ENCODE measurements around the gene FOXRED2. TPM values are rescaled to one million over a fixed set of nuclear protein-coding genes. Genes with fewer than 3 reads are reported as not detected.

FOXRED2 gene
- total and polyA plus RNA-seq, 2 of the 4 experiments (the other 2 are of a cell fraction): 1.6 to 4.0 TPM

GRCh38 chr22:36514766-36515165 lies 7.9 kb upstream of the FOXRED2 start:
- dilution Hi-C loops (cut with HindIII; ENCODE audit: low sequenced_read_pairs, unreplicated experiment) (no loop called here), in situ Hi-C loops (cut with MboI; ENCODE audit: low sequenced_read_pairs) (loop anchor here (25.0 kb wide), 1 partner anchor 1202 kb away; no protein-coding TSS in a partner anchor), intact Hi-C loops (cut with micrococcal nuclease) (no loop called here)
- peaks cover 3% of the 10 kb centered on the region; the same call in 1 of the 2 replicates for H3K9me1 ChIP-seq (ENCODE audit: insufficient read depth, low read length)
- H3K14ac ChIP-seq (replicated peaks; ENCODE audit: low read depth, low read length): no peak overlapping the region
- no peaks in the 10 kb centered on the region for H3K4me1 ChIP-seq (ENCODE audit: control insufficient read depth, insufficient read depth, low read length)
- no peak overlapping the region for H4K91ac ChIP-seq (ENCODE audit: insufficient read depth, low read depth, low read length)
- no peak overlapping the region for H4K8ac ChIP-seq (ENCODE audit: low read depth in 2 of 2, low read length in 2 of 2)
- no peak overlapping the region for H3K4ac ChIP-seq (ENCODE audit: low read depth, low read length)
- H3K36me3 ChIP-seq (ENCODE audit: control insufficient read depth, insufficient read depth, low read length): peaks cover 82% of the 10 kb centered on the region
- CTCF ChIA-PET: no interaction called here
- no peak overlapping the region for H3K9ac ChIP-seq (ENCODE audit: low read depth, low read length)
- no peak overlapping the region for H2BK15ac ChIP-seq (ENCODE audit: low read depth, low read length)
- H2AFZ ChIP-seq (replicated peaks; ENCODE audit: low read length, poor library complexity): no peak overlapping the region
- H2BK120ac ChIP-seq (ENCODE audit: low read depth, low read length): no peak overlapping the region
- no peak overlapping the region for H2BK20ac ChIP-seq (ENCODE audit: low read depth, low read length)
- H2BK5ac ChIP-seq (ENCODE audit: low read depth, low read length, poor library complexity, severe bottlenecking): no peak overlapping the region
- BruUV-seq (replicated peaks): no TSS peak
- POLR2A ChIA-PET (ENCODE audit: unreplicated experiment): no interaction called here
- H3K18ac ChIP-seq (ENCODE audit: low read depth, low read length): no peak overlapping the region
- H3K4me3 ChIP-seq (ENCODE audit: insufficient read depth, low read depth, low read length): no peak overlapping the region
- H4K20me1 ChIP-seq (ENCODE audit: insufficient read depth, low read length): peaks cover 38% of the 10 kb centered on the region
- H3K27ac ChIP-seq (ENCODE audit: insufficient read depth, low read length): no peak overlapping the region
- no peak overlapping the region for H2AK9ac ChIP-seq (replicated peaks; ENCODE audit: low read depth, low read length, poor library complexity)
- H3K27me3 ChIP-seq (ENCODE audit: control insufficient read depth, insufficient read depth, low read length): no peaks in the 10 kb centered on the region
- no peak overlapping the region for H3K56ac ChIP-seq (ENCODE audit: extremely low read depth, insufficient read depth, low read length)
- H3K79me1 ChIP-seq (ENCODE audit: low read depth in 1 of 2, low read length in 2 of 2): peaks cover 5 to 19% of the 10 kb centered on the region in 2 experiments; a peak in 2 of 4 replicates
- H2AK5ac ChIP-seq (ENCODE audit: low read depth, low read length): no peak overlapping the region
- no peaks in the 10 kb centered on the region for H3K9me3 ChIP-seq (ENCODE audit: control insufficient read depth, insufficient read depth, low read length)
- DNase-seq (no peak), ATAC-seq (ENCODE audit: low read depth) (no peak)
- no peak overlapping the region for H3K23ac ChIP-seq (ENCODE audit: low read depth, low read length)
- no peak overlapping the region for H4K5ac ChIP-seq (ENCODE audit: low read depth, low read length)
- TF ChIP-seq SMC3 (IDR thresholded peaks at IDR 0.05; ENCODE audit: low read depth, low read length) (no peak), RCOR1 (IDR thresholded peaks at IDR 0.05; ENCODE audit: insufficient replicate concordance, low read length) (no peak), NFE2L2 (IDR thresholded peaks at IDR 0.05; ENCODE audit: low read depth, low read length) (no peak), BHLHE40 (IDR thresholded peaks at IDR 0.05; ENCODE audit: low read depth, low read length) (no peak), MAZ (IDR thresholded peaks at IDR 0.05; ENCODE audit: borderline replicate concordance, low read depth, low read length) (no peak), MAFK (IDR thresholded peaks at IDR 0.05; ENCODE audit: low read depth, low read length) (no peak), FOS (IDR thresholded peaks at IDR 0.05; ENCODE audit: low read depth, low read length) (no peak), CEBPB (IDR thresholded peaks at IDR 0.05; ENCODE audit: low read depth, low read length) (no peak)
- TF ChIP-seq, protein P1, sequence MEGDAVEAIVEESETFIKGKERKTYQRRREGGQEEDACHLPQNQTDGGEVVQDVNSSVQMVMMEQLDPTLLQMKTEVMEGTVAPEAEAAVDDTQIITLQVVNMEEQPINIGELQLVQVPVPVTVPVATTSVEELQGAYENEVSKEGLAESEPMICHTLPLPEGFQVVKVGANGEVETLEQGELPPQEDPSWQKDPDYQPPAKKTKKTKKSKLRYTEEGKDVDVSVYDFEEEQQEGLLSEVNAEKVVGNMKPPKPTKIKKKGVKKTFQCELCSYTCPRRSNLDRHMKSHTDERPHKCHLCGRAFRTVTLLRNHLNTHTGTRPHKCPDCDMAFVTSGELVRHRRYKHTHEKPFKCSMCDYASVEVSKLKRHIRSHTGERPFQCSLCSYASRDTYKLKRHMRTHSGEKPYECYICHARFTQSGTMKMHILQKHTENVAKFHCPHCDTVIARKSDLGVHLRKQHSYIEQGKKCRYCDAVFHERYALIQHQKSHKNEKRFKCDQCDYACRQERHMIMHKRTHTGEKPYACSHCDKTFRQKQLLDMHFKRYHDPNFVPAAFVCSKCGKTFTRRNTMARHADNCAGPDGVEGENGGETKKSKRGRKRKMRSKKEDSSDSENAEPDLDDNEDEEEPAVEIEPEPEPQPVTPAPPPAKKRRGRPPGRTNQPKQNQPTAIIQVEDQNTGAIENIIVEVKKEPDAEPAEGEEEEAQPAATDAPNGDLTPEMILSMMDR (conservative IDR thresholded peaks at IDR 0.05; ENCODE audit: low read depth, low read length): no peak
- WGBS, 2 experiments (ENCODE audit: extremely low coverage in 2 of 2, insufficient read length in 1 of 2): 100% methylated on average over 1 of the region's 1 CpG; no CpG with 5 or more reads in 1 of the 2 experiments
- no peak overlapping the region for H3K4me2 ChIP-seq (ENCODE audit: low read depth, low read length)
